Colonic mucosa (tissue), 4 donors: ENCODE results near the gene USHBP1. TPM values are rescaled to one million over a fixed set of nuclear protein-coding genes. Genes with fewer than 3 reads are reported as not detected.

Source experiments
- DNase-seq: peaks from one replicate; pipeline ENCODE4 v3.0.0-alpha.2; 2020
- H3K27ac ChIP-seq: fragments of 200-600 bp; one replicate; pipeline ENCODE4 v1.8.0; 2021
- H3K27me3 ChIP-seq: fragments of 200-600 bp; one replicate; pipeline ENCODE4 v1.8.0; 2021
- H3K36me3 ChIP-seq: fragments of 200-600 bp; one replicate; pipeline ENCODE4 v1.8.0; 2021
- H3K4me1 ChIP-seq: fragments of 200-600 bp; one replicate; pipeline ENCODE4 v1.8.0; 2021; ENCODE audit warnings: mild to moderate bottlenecking
- H3K4me3 ChIP-seq: fragments of 200-600 bp; one replicate; pipeline ENCODE4 v1.8.0; 2021
- H3K9ac ChIP-seq, 2 donors: one replicate each; pipeline ENCODE4 v1.7.0; 2013; ENCODE audit warnings: control low read depth in 2 of 2, low read depth in 2 of 2, low read length in 2 of 2
- H3K9me3 ChIP-seq: fragments of 200-600 bp; one replicate; pipeline ENCODE4 v1.8.0; 2021
- intact Hi-C: fragments of 100-400 bp; cut with DNase I; formaldehyde crosslinking; loops from one replicate; pipeline ENCODE4 v1.14.1; 2022
- total RNA-seq, 2 donors: library from RNA; stranded (reverse); fragmentation: NEBNext Ultra II Directional in 1 of 2; extraction: Animal tissue kit (Norgen Biotek cat#: 25700) in 1 of 2; gene quantifications; one replicate each; pipeline ENCODE4 v1.2.1, GENCODE V29; 2021
- TF ChIP-seq, protein P1 (sequence below): fragments of 200-600 bp; IDR thresholded peaks from one replicate; pipeline ENCODE4 v1.8.0; 2022; ENCODE audit warnings: antibody characterized with exemption, mild to moderate bottlenecking
- donor health status: healthy.
- donor health status: DM: no; HTN: no; CAD: no.
- donor health status: DM: no; HTN: no; CAD: no.

USHBP1 gene
- total RNA-seq, 2 donors from 2014 or later: 1.1 to 1.3 TPM

DNA sequence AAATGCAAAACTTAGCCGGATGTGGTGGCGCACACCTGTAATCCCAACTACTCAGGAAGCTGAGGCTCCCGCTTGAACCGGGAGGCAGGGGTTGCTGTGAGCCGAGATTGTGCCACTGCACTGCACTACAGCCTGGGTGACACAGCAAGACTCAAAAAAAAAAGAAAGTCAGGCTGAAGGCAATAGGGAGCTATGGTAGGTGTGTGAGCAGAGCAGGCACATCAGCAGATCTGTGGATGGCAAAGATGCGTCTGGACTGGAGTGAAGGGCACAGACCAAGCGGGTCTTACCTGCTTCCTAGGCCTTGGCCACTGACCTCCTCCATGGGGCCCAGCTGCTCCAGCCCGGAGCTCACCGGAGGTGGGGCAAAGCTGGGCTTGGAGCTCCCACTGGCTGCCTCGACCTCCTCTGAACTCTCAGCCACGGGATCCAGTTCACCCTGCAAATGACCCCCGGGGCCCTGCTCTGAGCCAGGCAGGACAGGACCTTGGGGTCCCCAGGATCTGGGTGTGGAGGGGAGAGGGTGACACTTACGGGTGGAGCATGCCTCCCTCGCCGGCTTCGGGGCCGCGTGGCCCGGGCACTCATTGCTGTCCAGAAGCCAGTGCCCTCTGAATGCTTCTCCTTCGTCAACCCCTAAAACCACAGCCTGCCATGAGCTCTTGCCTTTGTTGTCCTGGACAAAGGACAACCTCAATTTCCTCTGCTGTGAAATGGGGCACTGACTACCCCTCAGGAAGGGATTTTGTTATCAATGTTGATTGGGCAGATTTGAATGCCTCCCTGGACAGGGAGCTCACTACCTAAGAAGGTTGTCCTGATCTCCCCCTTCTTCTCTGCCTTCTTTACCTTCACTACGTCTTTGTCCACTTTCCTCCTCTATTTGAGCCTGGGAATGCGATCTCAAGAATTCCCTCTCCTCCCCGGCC is 569 bp downstream of the USHBP1 start:
- intact Hi-C loops: no loop called here
- peaks cover 3% of the 10 kb centered on the region for H3K4me1 ChIP-seq
- no peak for DNase-seq
- no peaks in the 10 kb centered on the region for H3K9me3 ChIP-seq
- H3K27me3 ChIP-seq: no peaks in the 10 kb centered on the region
- H3K9ac ChIP-seq: peak overlapping the region in 1 of 2 donors; percentile 26
- H3K36me3 ChIP-seq: no peaks in the 10 kb centered on the region
- no peak overlapping the region for H3K27ac ChIP-seq
- no peak overlapping the region for H3K4me3 ChIP-seq
- TF ChIP-seq, protein P1, sequence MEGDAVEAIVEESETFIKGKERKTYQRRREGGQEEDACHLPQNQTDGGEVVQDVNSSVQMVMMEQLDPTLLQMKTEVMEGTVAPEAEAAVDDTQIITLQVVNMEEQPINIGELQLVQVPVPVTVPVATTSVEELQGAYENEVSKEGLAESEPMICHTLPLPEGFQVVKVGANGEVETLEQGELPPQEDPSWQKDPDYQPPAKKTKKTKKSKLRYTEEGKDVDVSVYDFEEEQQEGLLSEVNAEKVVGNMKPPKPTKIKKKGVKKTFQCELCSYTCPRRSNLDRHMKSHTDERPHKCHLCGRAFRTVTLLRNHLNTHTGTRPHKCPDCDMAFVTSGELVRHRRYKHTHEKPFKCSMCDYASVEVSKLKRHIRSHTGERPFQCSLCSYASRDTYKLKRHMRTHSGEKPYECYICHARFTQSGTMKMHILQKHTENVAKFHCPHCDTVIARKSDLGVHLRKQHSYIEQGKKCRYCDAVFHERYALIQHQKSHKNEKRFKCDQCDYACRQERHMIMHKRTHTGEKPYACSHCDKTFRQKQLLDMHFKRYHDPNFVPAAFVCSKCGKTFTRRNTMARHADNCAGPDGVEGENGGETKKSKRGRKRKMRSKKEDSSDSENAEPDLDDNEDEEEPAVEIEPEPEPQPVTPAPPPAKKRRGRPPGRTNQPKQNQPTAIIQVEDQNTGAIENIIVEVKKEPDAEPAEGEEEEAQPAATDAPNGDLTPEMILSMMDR: no peak

DNA sequence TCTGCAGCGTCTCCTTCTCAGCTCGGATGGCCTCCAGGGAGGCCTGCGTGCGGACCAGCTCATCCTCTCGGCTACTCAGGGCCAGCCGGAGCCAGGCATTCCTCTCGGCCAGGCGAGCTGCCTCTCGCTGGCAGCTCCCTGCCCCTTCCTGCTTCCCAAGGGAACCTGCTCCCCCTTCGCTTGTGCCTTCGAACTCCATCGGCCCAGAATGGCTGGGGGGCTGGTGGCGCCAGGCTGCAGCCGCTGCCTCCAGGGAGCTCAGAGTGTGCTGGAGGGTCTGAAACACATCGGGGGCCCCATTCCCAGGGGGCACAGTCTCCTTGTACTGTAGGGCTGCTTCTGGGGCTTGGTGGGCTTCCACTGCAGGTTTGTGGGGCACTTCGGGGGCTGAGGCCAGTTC is 2.0 kb downstream of the USHBP1 start:
- TF ChIP-seq, protein P1: no peak
- peaks cover 3% of the 10 kb centered on the region for H3K4me1 ChIP-seq
- no peak overlapping the region for H3K27ac ChIP-seq
- no peak for DNase-seq
- no peak overlapping the region for H3K4me3 ChIP-seq
- H3K9me3 ChIP-seq: no peaks in the 10 kb centered on the region
- H3K9ac ChIP-seq: no peak overlapping the region
- intact Hi-C loops: no loop called here
- H3K27me3 ChIP-seq: no peaks in the 10 kb centered on the region
- no peaks in the 10 kb centered on the region for H3K36me3 ChIP-seq

DNA sequence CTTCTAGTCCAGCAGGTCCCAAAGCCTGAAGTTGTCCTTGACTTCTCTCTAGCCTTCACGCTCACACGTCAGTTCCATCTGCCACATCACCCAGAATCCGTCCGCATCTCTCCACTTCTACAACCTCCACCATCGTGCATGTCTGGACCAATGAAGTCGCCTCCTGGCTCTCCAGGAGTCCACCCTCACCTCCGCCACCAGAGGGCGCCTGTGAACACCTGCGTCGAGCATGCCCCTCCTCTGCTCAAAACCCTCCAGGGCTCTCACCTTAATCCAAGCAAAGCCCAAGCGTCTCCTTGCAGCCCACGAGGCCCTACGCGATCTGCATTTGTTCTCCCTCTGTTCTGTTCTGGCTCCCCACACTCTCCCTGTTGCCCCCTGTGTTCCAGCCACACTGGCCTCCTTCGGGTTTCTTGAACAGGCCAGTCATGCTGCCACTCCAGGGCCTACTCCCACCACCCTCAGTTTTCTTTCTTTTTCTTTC is 3.7 kb downstream of the USHBP1 start:
- TF ChIP-seq, protein P1: peak; percentile 91
- Histone ChIP-seq H3K27ac (no peak overlapping the region), H3K36me3 (no peaks in the 10 kb centered on the region), H3K4me3 (no peak overlapping the region), H3K27me3 (no peaks in the 10 kb centered on the region), H3K4me1 (peaks cover 3% of the 10 kb centered on the region), H3K9me3 (no peaks in the 10 kb centered on the region), H3K9ac (peak overlapping the region in 1 of 2 donors; percentile 50)
- DNase-seq: peak; percentile 89
- intact Hi-C loops: no loop called here

DNA sequence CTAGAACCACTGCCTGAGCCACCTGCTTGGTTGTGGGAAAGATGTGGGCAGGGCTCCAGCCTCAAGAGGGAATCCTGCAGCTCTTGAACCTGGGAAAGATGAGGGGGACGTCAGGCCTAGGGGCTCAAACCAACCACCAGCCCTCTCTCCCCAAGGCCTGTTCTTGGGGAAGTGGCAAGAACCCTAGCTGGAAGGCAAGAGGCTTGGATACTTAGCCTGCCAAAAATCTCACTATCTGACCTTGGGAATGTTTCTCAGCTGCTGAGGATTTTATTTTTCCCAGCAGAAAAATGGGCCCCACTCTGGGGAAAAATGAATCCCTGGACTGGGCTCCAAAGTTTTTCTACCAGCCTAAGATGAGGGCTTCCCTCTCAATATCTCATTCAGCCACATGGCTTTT is 4.6 kb downstream of the USHBP1 start:
- H3K9ac ChIP-seq: no peak overlapping the region
- no peak for DNase-seq
- no peaks in the 10 kb centered on the region for H3K36me3 ChIP-seq
- peaks cover 3% of the 10 kb centered on the region for H3K4me1 ChIP-seq
- no peak overlapping the region for H3K4me3 ChIP-seq
- no peaks in the 10 kb centered on the region for H3K27me3 ChIP-seq
- intact Hi-C loops: no loop called here
- no peaks in the 10 kb centered on the region for H3K9me3 ChIP-seq
- no peak overlapping the region for H3K27ac ChIP-seq
- TF ChIP-seq, protein P1: no peak

DNA sequence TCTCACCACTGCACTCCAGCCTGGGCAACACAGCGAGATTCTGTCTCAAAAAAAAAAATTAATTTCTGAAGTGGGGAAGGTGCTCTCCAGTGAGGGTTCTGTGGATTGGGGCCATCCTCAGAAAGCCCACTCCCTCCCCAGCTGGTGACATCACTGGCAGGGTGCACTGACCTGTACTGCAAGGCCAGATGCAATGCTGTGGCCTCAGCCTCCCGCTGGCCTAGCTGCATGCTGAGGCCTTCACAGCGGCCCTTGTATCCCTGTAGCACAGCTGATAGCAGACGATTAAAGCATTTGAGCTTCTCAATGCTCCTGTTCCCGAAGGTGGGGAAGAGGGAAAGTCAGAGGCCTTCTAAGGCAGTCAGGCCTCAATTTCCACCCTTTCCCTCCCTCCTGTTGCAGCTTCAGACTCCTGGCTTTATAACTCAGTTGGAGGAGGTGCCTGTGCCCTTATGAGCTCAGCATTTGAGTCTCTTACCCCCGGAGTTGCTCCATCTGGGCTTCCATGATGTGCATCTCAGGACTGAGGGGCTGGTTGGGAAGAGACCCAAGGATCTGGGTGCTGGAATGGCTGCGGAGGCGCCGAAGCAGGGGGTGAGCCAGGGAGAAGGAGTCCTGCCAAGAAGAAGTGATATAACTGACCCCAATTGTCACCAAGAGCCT is 5.3 kb downstream of the USHBP1 start:
- Histone ChIP-seq H3K27me3 (no peaks in the 10 kb centered on the region), H3K9ac (no peak overlapping the region), H3K4me3 (no peak overlapping the region), H3K36me3 (no peaks in the 10 kb centered on the region), H3K9me3 (no peaks in the 10 kb centered on the region), H3K4me1 (peaks cover 3% of the 10 kb centered on the region), H3K27ac (no peak overlapping the region)
- intact Hi-C loops: no loop called here
- TF ChIP-seq, protein P1: no peak
- DNase-seq: no peak
